EL (cell line): ENCODE measurements around the gene LCA5L.

Experiments used
- DNase-seq: peaks from one replicate; pipeline ENCODE4 v3.0.0-alpha.2; 2016

Gene LCA5L

DNA sequence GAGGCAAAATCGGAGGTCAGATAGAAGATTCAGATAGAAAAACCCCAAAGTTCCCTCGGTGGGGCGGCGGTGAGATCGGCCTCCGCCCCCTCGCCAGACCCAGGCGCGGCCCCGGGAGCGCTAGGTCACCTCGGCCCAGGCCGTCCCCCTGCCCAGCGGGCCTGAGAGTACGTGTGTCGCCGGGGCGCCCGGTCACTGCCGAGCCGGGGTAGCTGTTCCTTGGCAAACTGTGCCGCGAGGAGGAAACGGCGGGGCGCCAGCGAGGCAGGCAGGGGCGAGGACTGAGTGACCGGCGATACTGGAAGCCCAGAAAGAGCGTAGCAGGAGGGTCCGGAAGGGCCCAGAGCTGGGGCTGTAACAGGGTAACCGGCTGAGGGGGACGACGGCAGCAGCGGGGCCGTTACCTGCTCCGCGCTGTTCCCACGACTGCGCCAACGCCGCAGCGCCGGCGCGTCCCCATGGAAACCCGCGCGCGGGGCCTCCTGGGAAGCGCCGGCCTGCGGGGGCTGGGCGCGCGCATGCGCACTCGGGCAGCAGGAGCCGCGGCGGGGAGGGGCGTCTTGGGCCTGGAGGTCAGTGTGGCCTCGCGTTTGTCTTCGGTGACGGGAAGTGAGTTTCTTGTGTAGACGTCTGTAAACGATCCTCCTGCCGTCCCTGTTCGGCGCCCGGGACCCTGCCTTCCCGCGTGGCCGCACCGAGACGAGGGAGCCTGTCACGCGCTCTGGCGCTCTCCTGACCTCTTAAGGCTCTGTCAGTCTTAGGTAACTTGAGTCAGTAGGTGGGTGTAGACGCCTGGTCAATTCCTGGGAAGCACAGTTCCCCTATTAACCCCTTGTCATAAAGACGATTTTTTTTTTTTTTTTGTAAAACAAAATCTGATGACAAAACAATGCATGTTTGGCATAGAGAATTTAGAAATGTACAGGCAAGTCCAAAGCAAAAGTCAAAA, at the start of gene LCA5L:
Gene LCA5L (minus strand): TSS at position 458 of the 949 bp plus-strand sequence. CDS start 17,285 bp downstream, outside the sequence.
- DNase-seq, result peak; percentile 92

DNA sequence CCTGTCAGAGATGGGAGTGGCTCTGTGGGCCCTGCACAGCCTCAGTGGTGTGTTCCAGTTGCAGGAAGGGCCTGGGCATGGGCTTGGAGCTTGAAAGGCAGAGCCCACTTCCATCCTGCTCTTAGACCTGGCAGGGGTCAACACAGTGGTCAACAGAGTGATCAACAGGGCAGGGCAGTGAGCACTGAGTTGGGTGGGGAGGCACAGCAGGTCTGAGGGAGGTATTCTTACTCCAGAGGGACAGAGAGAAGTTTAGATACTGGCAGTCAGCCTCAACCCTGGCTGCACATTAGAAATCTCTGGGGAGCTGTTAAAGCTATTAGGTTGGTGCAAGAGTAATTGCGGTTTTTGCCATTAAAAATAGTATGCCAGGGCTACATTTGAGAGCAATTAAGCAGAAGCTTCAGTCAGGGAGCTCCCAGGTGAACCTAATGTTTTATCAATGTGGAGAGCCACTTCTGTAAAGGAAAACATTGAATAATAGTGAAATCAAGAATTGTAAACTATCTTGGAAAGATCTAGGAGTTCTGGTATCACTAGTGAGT, 43.9 kb upstream of the LCA5L start:
- DNase-seq, result no peak

DNA sequence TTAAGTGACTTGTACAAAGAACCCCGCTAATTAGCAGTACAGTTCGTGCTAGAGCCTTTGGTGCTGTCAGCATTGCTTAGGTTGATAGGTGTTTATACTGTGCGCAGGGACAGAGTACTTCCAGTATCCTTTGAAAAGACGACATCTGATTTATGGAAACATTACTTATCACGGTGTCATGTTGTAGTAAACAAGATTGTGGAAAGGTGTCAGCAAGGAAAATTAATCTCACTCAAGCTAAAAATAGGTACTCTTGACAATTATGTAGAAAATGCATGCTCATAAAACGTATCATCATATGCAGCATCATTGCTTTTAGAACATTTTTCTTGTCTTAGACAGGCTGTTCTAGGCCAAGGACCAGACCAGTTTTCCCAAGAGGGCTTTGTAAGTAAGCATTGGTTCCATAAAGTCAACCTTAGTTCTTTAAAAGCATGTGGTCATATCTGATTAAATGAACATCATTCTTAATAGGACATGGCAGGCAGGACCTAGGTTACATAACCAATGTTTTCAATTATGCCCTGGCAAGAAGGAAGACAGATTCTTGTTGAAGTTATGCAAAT, 39.2 kb upstream of the LCA5L start:
- no peak for DNase-seq

DNA sequence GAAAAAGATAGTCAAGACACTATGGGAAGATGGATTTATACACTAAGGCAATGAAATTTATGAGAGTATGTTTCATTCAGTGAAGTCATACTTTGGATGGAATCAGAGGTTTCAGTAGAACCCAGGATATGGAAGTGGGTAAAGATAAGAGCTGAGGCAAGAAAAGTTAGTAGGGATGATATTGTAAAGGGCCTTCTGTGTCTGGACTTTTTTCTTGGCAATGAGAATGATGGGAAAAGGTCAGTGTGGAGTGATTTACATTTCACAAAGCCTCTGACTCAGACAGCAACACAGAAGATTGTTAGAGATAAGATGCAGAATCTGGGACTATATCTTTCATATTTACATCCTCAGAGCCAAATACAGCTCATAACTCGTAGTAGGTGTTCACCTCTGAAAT, 38.3 kb upstream of the LCA5L start:
- DNase-seq, result peak; percentile 1

DNA sequence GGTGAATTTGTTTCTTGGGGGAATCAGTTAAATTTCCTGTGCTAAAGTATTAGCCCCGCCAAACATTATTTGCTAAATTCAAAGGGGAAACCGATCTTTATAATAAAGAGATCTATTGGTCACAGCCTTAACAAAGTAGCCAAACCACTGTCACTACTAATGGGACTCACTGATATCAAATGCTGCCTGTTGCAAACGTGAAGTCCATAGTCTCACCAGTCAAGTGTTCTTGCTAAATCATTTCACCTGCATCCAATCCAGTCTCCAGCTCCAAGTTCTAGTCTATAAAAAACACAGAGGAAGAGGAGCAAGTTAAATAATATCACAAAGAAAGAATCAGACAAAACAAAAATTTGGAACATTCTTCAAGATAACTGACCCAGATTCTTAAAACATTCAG, 36.3 kb upstream of the LCA5L start:
- no peak for DNase-seq

DNA sequence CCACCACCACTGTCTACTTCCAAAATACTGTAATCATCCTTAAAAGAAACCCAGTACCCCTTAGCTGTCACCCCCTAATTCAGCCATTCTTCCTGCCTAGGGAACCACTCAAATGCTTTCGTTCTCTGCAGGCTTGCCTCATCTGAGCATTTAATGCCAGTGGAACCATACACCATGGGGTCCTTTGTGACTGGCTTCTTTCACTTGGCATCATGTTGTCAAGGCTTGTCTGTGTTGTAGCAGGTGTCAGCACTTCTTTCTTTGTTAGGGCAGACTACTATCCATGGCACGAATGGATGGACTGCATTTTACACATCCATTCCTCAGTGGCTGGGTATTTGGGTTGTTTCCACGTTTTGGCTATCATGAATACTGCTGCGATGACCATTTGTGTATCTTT, 34.7 kb upstream of the LCA5L start:
- no peak for DNase-seq

DNA sequence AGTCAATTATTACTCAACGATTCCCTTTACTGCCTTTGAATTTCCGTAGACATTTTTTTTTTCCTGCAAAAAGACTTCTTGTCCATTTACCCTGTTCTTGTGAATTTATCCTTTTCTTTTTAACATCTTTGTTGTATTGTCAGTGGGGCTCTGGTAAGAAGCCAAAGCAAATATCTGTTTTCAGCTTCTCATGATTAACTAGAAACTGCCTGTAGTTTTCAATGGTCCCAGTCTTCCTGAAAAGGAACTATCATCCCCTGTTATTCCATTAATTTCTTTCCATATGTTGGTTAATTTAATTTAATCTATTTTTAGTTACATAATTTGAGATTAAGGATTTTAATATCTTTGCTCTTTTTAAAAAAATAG, 34.2 kb upstream of the LCA5L start:
- DNase-seq, result no peak

DNA sequence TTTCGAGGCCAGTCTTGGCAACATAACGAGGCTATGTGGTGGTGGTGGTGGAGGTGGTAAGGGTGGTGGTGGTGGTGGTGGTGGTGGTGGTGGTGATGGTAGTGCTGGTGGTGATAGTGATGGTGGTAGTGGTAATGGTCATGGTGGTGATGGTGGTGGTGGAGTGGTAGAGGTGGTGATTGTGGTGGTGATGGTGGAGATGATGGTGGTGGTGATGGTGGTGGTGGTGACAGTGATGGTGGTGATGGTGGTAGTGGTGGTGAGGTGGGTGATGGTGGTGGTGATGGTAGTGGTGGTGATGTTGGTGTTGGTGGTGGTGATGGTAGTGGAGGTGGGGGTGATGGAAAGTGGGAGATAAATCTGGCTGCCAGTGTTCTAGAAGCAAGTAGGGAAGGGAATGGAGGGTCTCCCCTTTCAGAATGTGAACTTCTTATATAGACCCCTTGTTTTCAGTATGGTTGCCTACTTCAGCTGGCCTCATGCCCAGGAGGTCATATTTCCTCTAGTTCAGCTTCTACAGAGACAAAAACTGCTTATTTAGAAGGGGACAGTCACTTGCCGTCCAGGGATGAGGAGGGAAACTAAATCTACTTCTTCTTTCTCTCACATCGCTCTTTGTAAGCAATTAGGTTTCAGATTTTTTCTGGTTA, 33.7 kb upstream of the LCA5L start:
- no peak for DNase-seq

DNA sequence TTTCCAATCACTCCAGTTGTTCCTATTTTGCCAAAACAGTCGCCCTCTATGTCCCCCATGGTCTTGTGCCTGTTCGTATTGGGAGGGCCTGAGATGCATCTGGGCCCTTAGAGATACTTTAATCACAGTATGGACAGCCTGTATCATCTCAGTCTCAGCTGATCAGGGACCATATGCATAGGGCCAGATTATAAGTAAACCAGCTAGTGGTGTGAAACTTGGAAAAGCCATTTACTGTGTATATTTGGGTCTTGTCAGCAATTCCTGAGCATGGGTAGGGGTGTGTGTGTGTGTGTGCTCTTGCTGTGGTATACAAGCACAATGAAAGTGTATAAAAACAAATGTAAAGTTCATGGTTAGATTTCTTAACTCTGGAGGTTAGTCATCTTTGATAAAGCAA, 29.0 kb upstream of the LCA5L start:
- no peak for DNase-seq

DNA sequence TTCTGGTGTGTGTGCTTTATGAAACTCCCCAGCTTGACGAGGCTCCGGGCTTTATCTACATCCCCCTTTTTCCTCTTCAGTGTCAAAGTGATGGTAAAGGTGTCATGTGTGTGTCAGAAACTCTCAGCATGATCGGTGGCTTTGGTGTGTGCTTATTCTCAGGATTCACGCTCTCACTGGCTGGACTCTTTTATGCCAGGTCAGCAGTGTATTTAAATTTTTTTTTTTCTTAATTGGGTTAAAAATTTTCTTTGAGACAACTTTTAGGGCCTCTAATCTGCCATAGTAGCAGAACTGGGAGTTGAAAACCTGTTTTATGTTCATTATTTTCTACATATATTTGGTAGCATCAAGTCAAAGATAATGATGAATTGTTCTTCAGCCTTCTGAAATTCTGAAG, 27.2 kb upstream of the LCA5L start:
- no peak for DNase-seq

DNA sequence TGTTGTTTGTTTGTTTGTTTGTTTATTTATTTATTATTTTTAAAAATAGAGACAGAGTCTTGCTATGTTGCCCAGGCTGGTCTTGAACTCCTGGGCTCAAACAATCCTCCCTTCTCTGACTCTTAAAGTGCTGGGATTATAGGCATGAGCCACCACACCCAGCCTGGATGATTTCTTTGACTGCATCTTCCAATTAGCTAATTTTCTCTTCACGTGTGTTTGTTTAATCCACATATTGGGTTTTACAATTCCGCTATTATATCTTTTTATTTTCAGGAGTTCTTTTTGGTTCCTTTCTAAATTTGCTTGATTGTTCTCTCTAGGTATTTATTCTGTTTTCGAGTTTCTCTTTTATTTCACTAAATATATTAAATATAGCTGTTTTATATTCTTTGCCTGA, 26.0 kb upstream of the LCA5L start:
- DNase-seq, result no peak

DNA sequence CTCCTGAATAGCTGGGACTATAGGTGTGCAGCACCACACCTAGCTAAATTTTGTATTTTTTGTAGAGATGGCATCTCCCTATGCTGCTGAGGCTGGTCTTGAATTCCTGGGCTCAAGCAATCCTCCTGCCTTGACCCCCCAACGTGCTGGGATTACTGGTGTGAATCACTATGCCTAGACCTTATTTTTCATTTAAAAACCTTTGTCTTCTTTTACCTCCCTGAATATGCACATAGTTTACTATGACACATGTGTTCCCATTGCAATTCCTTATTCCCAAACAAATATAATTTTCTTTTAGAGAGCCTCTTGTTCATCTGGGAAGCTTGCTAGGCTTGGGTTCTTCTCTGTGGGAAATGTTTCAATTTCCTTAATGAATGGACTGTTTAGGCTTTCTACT, 23.0 kb upstream of the LCA5L start:
- DNase-seq, result no peak

DNA sequence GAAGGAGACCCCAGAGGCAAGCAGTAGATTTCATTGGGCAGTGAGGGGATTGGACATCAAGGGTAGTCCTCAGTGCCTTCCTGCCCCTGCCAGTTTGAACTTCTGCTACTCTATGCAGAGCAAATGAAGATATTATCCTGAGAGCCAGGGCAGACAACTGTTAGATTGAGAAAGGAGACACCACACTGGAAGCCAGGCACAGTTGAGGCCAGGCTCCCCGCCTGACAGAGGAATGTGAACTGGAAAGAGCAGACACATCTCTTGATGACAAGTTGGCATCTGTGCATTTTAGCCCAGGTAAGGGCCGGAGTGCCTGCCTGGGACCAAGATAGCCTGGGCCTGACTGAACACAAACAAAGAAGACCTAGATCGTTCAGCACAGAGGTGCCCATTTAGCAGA, 22.2 kb upstream of the LCA5L start:
- no peak for DNase-seq

DNA sequence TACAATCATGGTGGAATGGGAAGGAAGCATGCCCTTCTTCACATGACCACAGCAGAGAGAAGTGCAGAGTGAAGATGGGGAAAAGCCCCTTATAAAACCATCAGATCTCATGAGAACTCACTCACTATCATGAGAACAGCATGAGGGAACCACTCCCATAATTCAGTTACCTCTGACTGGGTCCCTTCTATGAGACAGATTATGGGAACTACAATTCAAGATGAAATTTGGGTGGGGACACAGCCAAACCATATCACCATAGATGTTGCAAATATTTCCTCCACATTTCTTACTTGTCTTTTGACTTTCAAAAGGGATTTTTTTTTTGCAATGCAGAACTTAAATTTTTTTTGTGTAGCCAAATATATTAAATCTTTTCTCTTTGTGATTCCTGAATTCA, 21.0 kb upstream of the LCA5L start:
- DNase-seq, result no peak

DNA sequence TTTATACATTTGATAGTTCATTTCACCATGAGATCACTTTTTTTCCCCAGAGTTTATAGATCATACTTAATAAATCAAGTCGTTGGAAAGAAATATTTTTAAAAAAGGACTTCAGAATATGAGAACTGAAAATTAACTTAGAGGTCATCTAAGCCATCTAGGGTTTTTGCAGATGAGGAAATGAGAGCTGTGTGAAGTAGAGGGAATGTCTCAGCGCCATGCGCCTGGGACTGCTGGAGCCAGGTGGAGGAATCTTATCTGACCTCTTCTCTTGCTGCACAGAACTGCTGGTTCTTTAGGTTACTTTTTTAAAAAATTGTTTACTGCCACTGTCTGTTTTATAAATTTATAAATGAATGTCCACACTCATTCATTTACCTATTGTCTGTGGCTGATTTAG, 17.7 kb upstream of the LCA5L start:
- DNase-seq, result no peak

DNA sequence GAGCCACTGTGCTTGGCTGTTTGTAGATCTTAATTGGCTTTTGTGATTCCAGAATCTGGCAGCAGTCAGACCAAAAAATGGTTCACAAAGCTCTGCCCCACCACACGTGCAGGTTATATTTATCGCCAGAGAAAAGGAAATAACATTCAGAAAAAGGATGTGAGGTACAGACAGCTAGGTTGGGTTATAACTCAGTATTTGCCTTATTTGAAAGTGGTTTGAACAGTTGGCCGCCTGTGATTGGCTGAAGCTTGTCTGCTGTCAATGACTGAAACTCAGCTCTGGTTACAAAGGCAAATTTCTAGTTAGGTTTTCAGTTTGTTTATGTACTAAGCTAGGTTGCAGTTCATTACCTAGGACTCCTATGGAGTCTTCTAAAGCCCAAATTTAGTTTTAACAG, 15.8 kb upstream of the LCA5L start:
- no peak for DNase-seq

DNA sequence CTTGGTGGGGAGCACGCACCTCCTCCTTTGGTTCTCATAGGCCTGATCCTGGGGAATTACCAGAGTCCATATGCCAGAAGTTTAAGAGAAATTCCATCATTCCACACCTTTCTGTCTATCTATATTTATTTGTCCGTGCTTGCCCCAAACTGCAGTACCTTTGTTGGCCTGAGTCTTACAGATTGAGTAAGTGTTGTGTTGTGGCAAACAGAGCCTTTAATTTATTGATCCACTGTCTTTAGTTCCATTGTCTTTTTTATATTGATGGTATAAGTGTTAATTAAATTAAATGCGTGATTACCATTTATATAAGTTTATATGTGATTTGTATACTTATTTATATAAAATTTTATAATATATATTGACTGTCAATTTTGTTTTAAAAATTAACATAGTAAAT, 11.1 kb upstream of the LCA5L start:
- DNase-seq, result no peak

DNA sequence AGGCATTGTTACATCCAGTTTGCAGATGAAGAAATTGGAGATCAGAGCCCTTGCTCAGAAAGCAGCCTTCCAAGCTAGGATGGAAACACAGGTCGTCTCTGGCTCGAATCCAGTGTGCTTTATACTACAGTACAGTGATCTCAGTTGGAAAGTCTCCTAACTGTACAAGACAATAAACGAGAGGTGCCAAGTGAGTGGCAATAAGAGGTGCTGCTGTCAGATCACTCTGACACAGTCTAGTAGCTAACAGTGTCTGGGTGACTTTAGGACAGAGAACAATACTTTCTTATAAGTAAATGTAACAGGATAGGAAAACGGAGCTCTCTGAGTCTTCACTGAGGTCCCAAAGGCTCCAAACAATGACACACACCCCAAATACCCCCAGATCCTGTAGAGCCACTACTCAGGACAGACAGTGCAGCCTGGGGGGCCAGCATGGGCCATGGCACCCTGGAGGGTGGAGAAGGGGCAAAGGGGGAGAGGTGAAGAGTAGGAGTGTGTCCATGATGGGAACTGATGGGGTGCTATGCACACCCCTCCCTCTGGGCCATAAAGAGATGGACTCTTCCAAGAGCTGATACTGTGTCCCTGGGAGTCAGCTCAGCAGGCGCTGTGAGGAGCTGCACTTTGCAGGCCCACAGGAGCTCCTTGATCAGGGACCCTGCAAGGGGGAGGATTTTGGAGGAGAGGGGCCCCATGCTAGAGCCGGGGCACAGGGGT, 9.5 kb upstream of the LCA5L start:
- DNase-seq, result no peak

DNA sequence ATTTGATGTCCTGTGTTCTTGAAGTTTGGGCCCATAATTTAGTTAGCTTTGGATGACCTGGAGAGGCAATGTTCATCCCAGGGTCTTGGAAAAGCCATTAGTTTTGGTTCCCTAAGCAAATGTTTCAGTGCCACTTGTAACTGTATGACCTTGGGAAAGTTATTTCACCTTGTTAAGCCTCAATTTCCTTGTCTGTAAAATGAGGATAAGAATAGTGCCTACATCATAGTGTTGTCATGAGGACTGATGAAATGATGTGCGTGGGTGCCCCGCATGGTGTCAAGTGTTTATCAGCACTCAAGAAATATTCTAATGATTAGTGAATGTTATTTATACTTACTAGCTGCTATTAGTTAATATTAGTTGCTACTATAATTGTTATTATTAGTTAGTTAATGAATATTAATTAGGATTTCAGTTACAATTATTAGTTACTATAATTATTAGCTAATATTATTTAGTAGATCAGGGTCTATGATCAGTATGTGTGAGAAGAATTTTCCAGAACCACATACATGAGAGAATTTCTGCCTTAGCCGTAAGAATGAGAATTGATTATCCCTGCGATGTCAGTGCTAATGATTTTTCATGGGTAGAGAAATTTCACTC, 8.1 kb upstream of the LCA5L start:
- no peak for DNase-seq

DNA sequence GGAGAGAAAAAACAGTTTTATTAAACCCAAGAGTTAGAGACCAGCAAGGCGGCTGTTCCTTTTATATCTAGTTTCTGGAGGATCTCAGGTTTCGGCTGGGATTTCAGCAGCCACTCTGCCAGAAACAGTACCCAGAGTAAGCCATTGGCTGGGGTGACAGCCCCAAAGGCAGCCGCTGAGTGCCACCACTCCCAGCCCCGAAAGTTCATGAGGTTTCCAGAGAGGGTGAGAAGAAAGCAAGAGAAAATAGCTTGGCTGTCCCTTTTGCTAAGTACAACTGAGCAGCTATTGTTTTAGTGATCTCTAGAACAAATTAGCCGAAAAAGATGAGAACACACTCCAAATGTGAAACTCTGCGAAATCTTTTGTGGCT, 7.4 kb upstream of the LCA5L start:
- DNase-seq, result no peak

DNA sequence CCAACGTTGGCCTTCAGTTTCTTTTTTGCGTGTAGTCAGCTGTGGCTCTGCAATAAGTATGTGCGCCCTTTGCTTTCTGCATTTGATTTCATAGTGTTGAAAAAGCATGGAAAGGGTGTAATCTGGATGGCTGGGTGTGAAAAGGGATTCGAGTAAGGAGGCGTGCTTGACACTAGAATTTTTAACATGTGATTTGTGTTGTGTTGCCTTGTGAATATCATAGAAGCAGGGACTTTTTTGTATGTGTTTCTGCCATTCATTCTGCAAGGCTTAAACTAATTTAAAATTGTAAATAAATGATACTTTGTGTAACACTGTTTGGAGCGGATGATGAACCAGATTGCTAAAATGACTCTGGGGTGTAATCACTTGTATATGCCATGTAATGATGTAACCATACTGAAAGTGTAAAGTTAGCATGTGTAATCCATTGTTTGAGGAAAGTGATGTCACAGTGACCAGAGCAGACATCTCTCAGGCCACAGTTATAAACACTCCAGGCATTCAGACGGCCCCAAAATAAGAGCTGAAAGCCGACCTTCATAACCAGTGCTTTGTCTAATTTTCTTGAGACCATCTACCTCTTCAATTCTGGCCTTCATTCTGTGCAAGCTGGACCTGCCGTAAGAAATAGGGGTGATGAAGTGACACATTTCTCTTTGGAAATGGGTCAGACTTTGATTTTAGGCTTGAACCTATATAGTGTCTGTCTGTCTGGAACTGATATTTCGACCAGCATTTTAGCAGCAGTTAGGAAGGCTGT, 6.8 kb upstream of the LCA5L start:
- peak; percentile 35 for DNase-seq
